ENCODE results near the gene MOCOS.

MOCOS gene

GRCh38 chr18:36300211-36300610 is 112.9 kb downstream of the MOCOS start:
- Histone ChIP-seq H3K4me3 (ENCODE audit: low read length) (no peak overlapping the region), H3K27ac (ENCODE audit: low read length) (no peak overlapping the region), H3K27me3 (ENCODE audit: control insufficient read depth, insufficient read depth, low read length) (peaks cover 31% of the 10 kb centered on the region), H3K9ac (ENCODE audit: low read length) (no peak overlapping the region), H3K4me1 (ENCODE audit: control insufficient read depth, low read depth, low read length) (peaks cover 8% of the 10 kb centered on the region), H3K9me3 (ENCODE audit: control insufficient read depth, low read depth, low read length) (no peaks in the 10 kb centered on the region), H3K36me3 (ENCODE audit: control insufficient read depth, low read depth, low read length) (no peaks in the 10 kb centered on the region)

- Histone ChIP-seq H3K4me3 (ENCODE audit: low read length) (no peak overlapping the region), H3K9me3 (ENCODE audit: control insufficient read depth, low read depth, low read length) (no peaks in the 10 kb centered on the region), H3K27me3 (ENCODE audit: control insufficient read depth, insufficient read depth, low read length) (peaks cover 18% of the 10 kb centered on the region), H3K36me3 (ENCODE audit: control insufficient read depth, low read depth, low read length) (no peaks in the 10 kb centered on the region), H3K27ac (ENCODE audit: low read length) (no peak overlapping the region), H3K9ac (ENCODE audit: low read length) (no peak overlapping the region), H3K4me1 (ENCODE audit: control insufficient read depth, low read depth, low read length) (peaks cover 5% of the 10 kb centered on the region)
Observed at GRCh38 chr18:36301884-36302283, 114.6 kb downstream of the MOCOS start.

GRCh38 chr18:36302676-36303075 is 115.4 kb downstream of the MOCOS start:
- H3K27ac ChIP-seq (ENCODE audit: low read length): no peak overlapping the region
- no peak overlapping the region for H3K4me3 ChIP-seq (ENCODE audit: low read length)
- H3K9me3 ChIP-seq (ENCODE audit: control insufficient read depth, low read depth, low read length): no peaks in the 10 kb centered on the region
- H3K36me3 ChIP-seq (ENCODE audit: control insufficient read depth, low read depth, low read length): no peaks in the 10 kb centered on the region
- no peak overlapping the region for H3K9ac ChIP-seq (ENCODE audit: low read length)
- peaks cover 18% of the 10 kb centered on the region for H3K27me3 ChIP-seq (ENCODE audit: control insufficient read depth, insufficient read depth, low read length)
- H3K4me1 ChIP-seq (ENCODE audit: control insufficient read depth, low read depth, low read length): peaks cover 5% of the 10 kb centered on the region

- H3K27ac ChIP-seq (ENCODE audit: low read length): no peak overlapping the region
- H3K9me3 ChIP-seq (ENCODE audit: control insufficient read depth, low read depth, low read length): no peaks in the 10 kb centered on the region
- peaks cover 18% of the 10 kb centered on the region for H3K27me3 ChIP-seq (ENCODE audit: control insufficient read depth, insufficient read depth, low read length)
- H3K9ac ChIP-seq (ENCODE audit: low read length): no peak overlapping the region
- H3K4me1 ChIP-seq (ENCODE audit: control insufficient read depth, low read depth, low read length): peaks cover 5% of the 10 kb centered on the region
- no peaks in the 10 kb centered on the region for H3K36me3 ChIP-seq (ENCODE audit: control insufficient read depth, low read depth, low read length)
- no peak overlapping the region for H3K4me3 ChIP-seq (ENCODE audit: low read length)
Observed at GRCh38 chr18:36303211-36303844, 116.0 kb downstream of the MOCOS start.

- Histone ChIP-seq H3K4me1 (ENCODE audit: control insufficient read depth, low read depth, low read length) (peaks cover 12% of the 10 kb centered on the region), H3K27me3 (ENCODE audit: control insufficient read depth, insufficient read depth, low read length) (peaks cover 7% of the 10 kb centered on the region), H3K4me3 (ENCODE audit: low read length) (no peak overlapping the region), H3K9me3 (ENCODE audit: control insufficient read depth, low read depth, low read length) (no peaks in the 10 kb centered on the region), H3K36me3 (ENCODE audit: control insufficient read depth, low read depth, low read length) (no peaks in the 10 kb centered on the region), H3K27ac (ENCODE audit: low read length) (no peak overlapping the region), H3K9ac (ENCODE audit: low read length) (no peak overlapping the region)
Observed at GRCh38 chr18:36304723-36305122, 117.4 kb downstream of the MOCOS start.

- H3K27me3 ChIP-seq (ENCODE audit: control insufficient read depth, insufficient read depth, low read length): peaks cover under 1% of the 10 kb centered on the region
- no peak overlapping the region for H3K4me3 ChIP-seq (ENCODE audit: low read length)
- no peaks in the 10 kb centered on the region for H3K9me3 ChIP-seq (ENCODE audit: control insufficient read depth, low read depth, low read length)
- no peak overlapping the region for H3K27ac ChIP-seq (ENCODE audit: low read length)
- H3K36me3 ChIP-seq (ENCODE audit: control insufficient read depth, low read depth, low read length): no peaks in the 10 kb centered on the region
- H3K9ac ChIP-seq (ENCODE audit: low read length): no peak overlapping the region
- peaks cover 14% of the 10 kb centered on the region for H3K4me1 ChIP-seq (ENCODE audit: control insufficient read depth, low read depth, low read length)
Observed at GRCh38 chr18:36305375-36305774, 118.1 kb downstream of the MOCOS start.

GRCh38 chr18:36307513-36307912 is 120.2 kb downstream of the MOCOS start:
- Histone ChIP-seq H3K36me3 (ENCODE audit: control insufficient read depth, low read depth, low read length) (no peaks in the 10 kb centered on the region), H3K4me1 (ENCODE audit: control insufficient read depth, low read depth, low read length) (peaks cover 14% of the 10 kb centered on the region), H3K4me3 (ENCODE audit: low read length) (no peak overlapping the region), H3K9ac (ENCODE audit: low read length) (no peak overlapping the region), H3K9me3 (ENCODE audit: control insufficient read depth, low read depth, low read length) (no peaks in the 10 kb centered on the region), H3K27me3 (ENCODE audit: control insufficient read depth, insufficient read depth, low read length) (no peaks in the 10 kb centered on the region), H3K27ac (ENCODE audit: low read length) (no peak overlapping the region)

GRCh38 chr18:36308711-36309435 is 121.6 kb downstream of the MOCOS start:
- no peaks in the 10 kb centered on the region for H3K27me3 ChIP-seq (ENCODE audit: control insufficient read depth, insufficient read depth, low read length)
- H3K9ac ChIP-seq (ENCODE audit: low read length): no peak overlapping the region
- no peaks in the 10 kb centered on the region for H3K9me3 ChIP-seq (ENCODE audit: control insufficient read depth, low read depth, low read length)
- H3K27ac ChIP-seq (ENCODE audit: low read length): no peak overlapping the region
- H3K4me1 ChIP-seq (ENCODE audit: control insufficient read depth, low read depth, low read length): peaks cover 9% of the 10 kb centered on the region
- no peaks in the 10 kb centered on the region for H3K36me3 ChIP-seq (ENCODE audit: control insufficient read depth, low read depth, low read length)
- H3K4me3 ChIP-seq (ENCODE audit: low read length): no peak overlapping the region

- Histone ChIP-seq H3K4me3 (ENCODE audit: low read length) (no peak overlapping the region), H3K9me3 (ENCODE audit: control insufficient read depth, low read depth, low read length) (no peaks in the 10 kb centered on the region), H3K9ac (ENCODE audit: low read length) (no peak overlapping the region), H3K27ac (ENCODE audit: low read length) (no peak overlapping the region), H3K4me1 (ENCODE audit: control insufficient read depth, low read depth, low read length) (peaks cover 9% of the 10 kb centered on the region), H3K36me3 (ENCODE audit: control insufficient read depth, low read depth, low read length) (no peaks in the 10 kb centered on the region), H3K27me3 (ENCODE audit: control insufficient read depth, insufficient read depth, low read length) (no peaks in the 10 kb centered on the region)
Observed at GRCh38 chr18:36309436-36310391, 122.4 kb downstream of the MOCOS start.

GRCh38 chr18:36311026-36311570 is 123.8 kb downstream of the MOCOS start:
- peaks cover 9% of the 10 kb centered on the region for H3K4me1 ChIP-seq (ENCODE audit: control insufficient read depth, low read depth, low read length)
- no peaks in the 10 kb centered on the region for H3K9me3 ChIP-seq (ENCODE audit: control insufficient read depth, low read depth, low read length)
- H3K27ac ChIP-seq (ENCODE audit: low read length): no peak overlapping the region
- H3K36me3 ChIP-seq (ENCODE audit: control insufficient read depth, low read depth, low read length): no peaks in the 10 kb centered on the region
- H3K27me3 ChIP-seq (ENCODE audit: control insufficient read depth, insufficient read depth, low read length): no peaks in the 10 kb centered on the region
- H3K4me3 ChIP-seq (ENCODE audit: low read length): no peak overlapping the region
- no peak overlapping the region for H3K9ac ChIP-seq (ENCODE audit: low read length)

DNA sequence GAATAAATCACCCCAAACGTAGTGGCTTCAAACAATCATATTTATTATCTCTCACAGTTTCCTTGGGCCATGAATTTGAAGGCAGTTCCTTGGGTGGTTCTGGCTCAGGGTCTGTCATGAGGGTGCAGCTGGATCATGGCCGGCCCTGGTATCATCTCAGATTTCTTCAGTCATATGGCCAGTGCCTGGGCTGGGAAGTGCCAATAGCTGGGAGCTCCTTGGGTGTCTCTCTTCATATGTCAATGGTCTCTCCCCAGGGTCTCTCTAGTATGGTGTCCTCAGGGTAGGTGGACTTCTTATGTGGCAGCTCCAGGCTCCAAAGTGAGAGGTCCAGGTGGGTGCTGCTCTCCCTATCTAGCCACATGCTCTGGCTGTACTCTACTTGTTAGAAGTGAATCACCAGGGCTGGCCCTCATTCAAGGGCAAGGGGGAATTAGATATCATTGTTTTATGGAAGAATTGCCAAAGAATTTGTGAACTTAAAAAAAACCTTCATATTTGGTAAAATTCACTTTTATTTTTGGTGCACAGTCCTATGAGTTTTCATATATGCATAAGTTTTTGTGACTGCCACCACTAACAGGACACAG is 125.6 kb downstream of the MOCOS start:
- H3K9me3 ChIP-seq (ENCODE audit: control insufficient read depth, low read depth, low read length): no peaks in the 10 kb centered on the region
- H3K27ac ChIP-seq (ENCODE audit: low read length): no peak overlapping the region
- no peak overlapping the region for H3K9ac ChIP-seq (ENCODE audit: low read length)
- no peak overlapping the region for H3K4me3 ChIP-seq (ENCODE audit: low read length)
- H3K4me1 ChIP-seq (ENCODE audit: control insufficient read depth, low read depth, low read length): peaks cover 9% of the 10 kb centered on the region
- no peaks in the 10 kb centered on the region for H3K27me3 ChIP-seq (ENCODE audit: control insufficient read depth, insufficient read depth, low read length)
- no peaks in the 10 kb centered on the region for H3K36me3 ChIP-seq (ENCODE audit: control insufficient read depth, low read depth, low read length)
